ENCODE data around the gene SPATA31E1. TPM values are rescaled to one million over a fixed set of nuclear protein-coding genes. Genes with fewer than 3 reads are reported as not detected.

Gene SPATA31E1
- total and polyA plus RNA-seq, 2 donors (not counting 1 experiment from before 2014, with no cell fraction given): not detected

GRCh38 chr9:87883990-87884389 is 1.3 kb downstream of the SPATA31E1 start:
- H3K27ac ChIP-seq (ENCODE audit: low read length in 2 of 2): no peak overlapping the region
- DNase-seq: no peak
- ChIA-PET CTCF (no interaction called here), POLR2A (no interaction called here)
- H3K4me2 ChIP-seq (replicated peaks; ENCODE audit: low read depth, low read length, poor library complexity, severe bottlenecking): no peak overlapping the region
- no peaks in the 10 kb centered on the region for H3K27me3 ChIP-seq (replicated peaks in 1 of 4; ENCODE audit: control extremely low read depth in 1 of 4, control insufficient read depth in 3 of 4, insufficient read depth in 4 of 4, low read length in 3 of 4)
- WGBS (ENCODE audit: insufficient coverage): 80% methylated on average over 8 of the region's 8 CpGs
- H3K9me3 ChIP-seq (ENCODE audit: control extremely low read depth in 1 of 3, control insufficient read depth in 2 of 3, insufficient read depth in 1 of 3, low read length in 2 of 3): no peaks in the 10 kb centered on the region
- Mint-ChIP-seq H3K4me1 (no peaks in the 10 kb centered on the region), H3K27me3 (no peaks in the 10 kb centered on the region), H3K9me3 (ENCODE audit: insufficient read depth) (no peaks in the 10 kb centered on the region), H3K27ac (no peak overlapping the region), H3K4me3 (no peak overlapping the region)
- no peak for ATAC-seq (ENCODE audit: low read depth)
- TF ChIP-seq CTCF (IDR thresholded peaks at IDR 0.05) (no peak), EZH2 (IDR thresholded peaks at IDR 0.05; ENCODE audit: borderline replicate concordance, insufficient read depth, low read depth, low read length, poor library complexity, severe bottlenecking) (no peak)
- no peaks in the 10 kb centered on the region for H4K20me1 ChIP-seq (ENCODE audit: control insufficient read depth, insufficient read depth, low read length, poor library complexity, severe bottlenecking)
- no peaks in the 10 kb centered on the region for H3K4me1 ChIP-seq (ENCODE audit: control insufficient read depth in 2 of 2, insufficient read depth in 2 of 2, low read length in 2 of 2)
- H3K9ac ChIP-seq (ENCODE audit: low read length): no peak overlapping the region
- no peak overlapping the region for H3K4me3 ChIP-seq (ENCODE audit: control extremely low read depth in 1 of 5, extremely low read depth in 1 of 5, insufficient read depth in 1 of 5, low read depth in 2 of 5, low read length in 4 of 5)
- no peaks in the 10 kb centered on the region for H3K79me2 ChIP-seq (ENCODE audit: control insufficient read depth, insufficient read depth, low read length)
- intact Hi-C loops (cut with micrococcal nuclease): no loop called here
- no peaks in the 10 kb centered on the region for H3K36me3 ChIP-seq (replicated peaks in 1 of 2; ENCODE audit: control extremely low read depth in 1 of 2, control insufficient read depth in 1 of 2, extremely low read depth in 1 of 2, insufficient read depth in 2 of 2, low read length in 1 of 2)
- H2AFZ ChIP-seq (ENCODE audit: insufficient read depth, low read depth, low read length, poor library complexity, severe bottlenecking): no peak overlapping the region

- no peak overlapping the region for H3K4me2 ChIP-seq (replicated peaks; ENCODE audit: low read depth, low read length, poor library complexity, severe bottlenecking)
Measured at GRCh38 chr9:87884578-87885459, 2.1 kb downstream of the SPATA31E1 start.

More at GRCh38 chr9:87884578-87885459, 2.1 kb downstream of the SPATA31E1 start:
- Mint-ChIP-seq H3K4me3 (no peak overlapping the region), H3K27me3 (no peaks in the 10 kb centered on the region), H3K4me1 (no peaks in the 10 kb centered on the region), H3K27ac (no peak overlapping the region), H3K9me3 (ENCODE audit: insufficient read depth) (no peaks in the 10 kb centered on the region)
- no peaks in the 10 kb centered on the region for H4K20me1 ChIP-seq (ENCODE audit: control insufficient read depth, insufficient read depth, low read length, poor library complexity, severe bottlenecking)
- H3K36me3 ChIP-seq (replicated peaks in 1 of 2; ENCODE audit: control extremely low read depth in 1 of 2, control insufficient read depth in 1 of 2, extremely low read depth in 1 of 2, insufficient read depth in 2 of 2, low read length in 1 of 2): no peaks in the 10 kb centered on the region
- intact Hi-C loops (cut with micrococcal nuclease): no loop called here
- ATAC-seq (ENCODE audit: low read depth) (no peak), DNase-seq (no peak)
- H3K4me1 ChIP-seq (ENCODE audit: control insufficient read depth in 2 of 2, insufficient read depth in 2 of 2, low read length in 2 of 2): no peaks in the 10 kb centered on the region
- no peak overlapping the region for H3K27ac ChIP-seq (ENCODE audit: low read length in 2 of 2)
- H3K79me2 ChIP-seq (ENCODE audit: control insufficient read depth, insufficient read depth, low read length): no peaks in the 10 kb centered on the region
- ChIA-PET CTCF (no interaction called here), POLR2A (no interaction called here)
- TF ChIP-seq EZH2 (IDR thresholded peaks at IDR 0.05; ENCODE audit: borderline replicate concordance, insufficient read depth, low read depth, low read length, poor library complexity, severe bottlenecking) (no peak), CTCF (IDR thresholded peaks at IDR 0.05) (no peak)
- H3K9me3 ChIP-seq (ENCODE audit: control extremely low read depth in 1 of 3, control insufficient read depth in 2 of 3, insufficient read depth in 1 of 3, low read length in 2 of 3): no peaks in the 10 kb centered on the region
- H3K9ac ChIP-seq (ENCODE audit: low read length): no peak overlapping the region
- H3K27me3 ChIP-seq (replicated peaks in 1 of 4; ENCODE audit: control extremely low read depth in 1 of 4, control insufficient read depth in 3 of 4, insufficient read depth in 4 of 4, low read length in 3 of 4): no peaks in the 10 kb centered on the region
- no peak overlapping the region for H3K4me3 ChIP-seq (ENCODE audit: control extremely low read depth in 1 of 5, extremely low read depth in 1 of 5, insufficient read depth in 1 of 5, low read depth in 2 of 5, low read length in 4 of 5)
- H2AFZ ChIP-seq (ENCODE audit: insufficient read depth, low read depth, low read length, poor library complexity, severe bottlenecking): no peak overlapping the region
- WGBS (ENCODE audit: insufficient coverage): 91% methylated on average over 14 of the region's 17 CpGs

Data from B cell (primary cell).